Gastroesophageal sphincter (tissue), 4 donors: ENCODE data around the gene COMMD6. TPM values are rescaled to one million over a fixed set of nuclear protein-coding genes. Genes with fewer than 3 reads are reported as not detected.
"Not testable (repeated sequence)": the region's sequence is repeated elsewhere in the genome, so short reads cannot be mapped to it uniquely, and the experiment has no call there.

Experiments
- ATAC-seq: fragments of 150-250 bp; one replicate; pipeline ENCODE4 v1.9.1; 2016; ENCODE audit warnings: mild to moderate bottlenecking, moderate library complexity
- H3K27ac ChIP-seq, 4 donors: fragments of 200-600 bp; sonication (generic) in 3 of 4; 1 replicate in 3 of 4; 2 replicates in 1 of 4; pipeline ENCODE4 v1.5.1; 2016 to 2019
- H3K27me3 ChIP-seq: fragments of 200-600 bp; sonication (generic); one replicate; pipeline ENCODE4 v1.5.1; 2019
- H3K36me3 ChIP-seq, 2 donors: fragments of 200-600 bp; sonication (generic); one replicate each; pipeline ENCODE4 v1.5.1; 2019; ENCODE audit warnings: control low read depth in 1 of 2
- H3K4me1 ChIP-seq, 3 donors: fragments of 200-600 bp; sonication (generic); 1 replicate in 2 of 3; 2 replicates in 1 of 3; pipeline ENCODE4 v1.5.1; 2016 to 2019; ENCODE audit warnings: control low read depth in 2 of 3
- H3K4me3 ChIP-seq, 2 donors: fragments of 200-600 bp; sonication (generic); one replicate each; pipeline ENCODE4 v1.5.1; 2019; ENCODE audit warnings: mild to moderate bottlenecking in 1 of 2, moderate library complexity in 1 of 2
- H3K9me3 ChIP-seq, 3 donors: fragments of 200-600 bp; sonication (generic); one replicate each; pipeline ENCODE4 v1.5.1; 2017 to 2019; ENCODE audit warnings: control low read depth in 2 of 3
- CTCF ChIP-seq, 4 experiments: fragments of 200-600 bp in 2 of 4; fragments of 450-650 bp in 2 of 4; sonication (generic) in 1 of 4; IDR thresholded peaks; one replicate each; pipeline ENCODE4 v1.5.1; 2017 to 2019; ENCODE audit warnings: antibody characterized with exemption in 4 of 4, mild to moderate bottlenecking in 2 of 4, moderate library complexity in 2 of 4
- EP300 ChIP-seq: sonication (generic); formaldehyde crosslinking; IDR thresholded peaks from one replicate; pipeline ENCODE4 v1.6.1; 2017; ENCODE audit warnings: antibody characterized with exemption, mild to moderate bottlenecking
- POLR2A ChIP-seq, 2 donors: fragments of 450-650 bp; IDR thresholded peaks; one replicate each; pipeline ENCODE4 v1.6.1; 2017; ENCODE audit warnings: antibody characterized with exemption in 2 of 2, mild to moderate bottlenecking in 2 of 2, moderate library complexity in 1 of 2
- POLR2AphosphoS5 ChIP-seq: sonication (generic); formaldehyde crosslinking; IDR thresholded peaks from one replicate; pipeline ENCODE4 v1.6.1; 2017; ENCODE audit warnings: antibody characterized with exemption
- WGBS, 2 donors: methylation state at CpG; one replicate each; pipeline ENCODE4 v1.1.5; 2018; ENCODE audit warnings: low coverage in 1 of 2; 5-methylcytosine and 5-hydroxymethylcytosine counted together
- total RNA-seq, 4 donors: library from RNA; depleted of rRNA; stranded (reverse); fragments of >200 nt; gene quantifications; one replicate each; pipeline ENCODE4 v1.1.0, GENCODE V29; 2016

The COMMD6 gene
- total RNA-seq, 4 donors from 2014 or later = 61.3 to 138 (median 107) TPM

- H3K4me3 ChIP-seq = peak within 1 kb of the TSS; percentile 81 to 83
- TF ChIP-seq EP300 (no peak), POLR2AphosphoS5 (peak; percentile 30), POLR2A (IDR thresholded peaks at IDR 0.05) (peak; percentile 50 to 63), CTCF (IDR thresholded peaks at IDR 0.05) (peak; percentile 84 to 88 (median 88))
- WGBS, 2 donors = 0 to 2% methylated on average over 2 to 21 of the region's 74 CpGs
- H3K27me3 ChIP-seq = no peaks in the 10 kb centered on the region
- H3K27ac ChIP-seq = peak within 1 kb of the TSS in 3 of 4 donors; percentile 74 to 86 (median 80)
- no peaks in the 10 kb centered on the region for H3K9me3 ChIP-seq
- H3K36me3 ChIP-seq = peaks cover 0 to 11% of the 10 kb centered on the region in 2 donors
- peaks cover 3 to 19% (median 9%) of the 10 kb centered on the region in 3 donors for H3K4me1 ChIP-seq
- ATAC-seq = peak; percentile 98
Observed at GRCh38 chr13:75549262-75550158, 11.9 kb upstream of the COMMD6 start, which contains the start of gene UCHL3. TSS of gene UCHL3 (plus strand) at chr13:75549791. CDS start at chr13:75549821, 30 bp downstream.

DNA sequence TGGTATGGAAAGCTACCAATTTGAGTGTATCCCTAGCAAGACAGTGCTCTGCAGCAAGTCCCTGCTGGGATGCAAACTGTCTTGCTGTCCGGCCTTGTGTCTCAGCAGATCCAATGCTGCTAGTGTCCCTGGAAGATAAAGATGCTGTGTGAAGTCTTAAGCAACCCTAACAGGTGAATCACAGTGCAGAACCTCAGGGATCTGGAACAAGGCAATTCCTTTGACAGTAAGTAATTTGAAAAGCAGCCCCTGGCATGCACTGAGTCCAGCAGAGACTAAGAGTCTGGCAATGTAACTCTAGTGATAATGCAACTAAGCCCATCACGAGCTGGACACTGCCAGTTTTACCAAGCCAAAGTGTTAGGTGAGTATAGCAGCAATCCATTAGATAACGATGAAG is 10.3 kb upstream of the COMMD6 start:
- Histone ChIP-seq H3K27me3 (no peaks in the 10 kb centered on the region), H3K4me1 (peaks cover 3 to 19% (median 9%) of the 10 kb centered on the region in 3 donors), H3K36me3 (no peaks in the 10 kb centered on the region), H3K9me3 (no peaks in the 10 kb centered on the region), H3K27ac (no peak overlapping the region), H3K4me3 (no peak overlapping the region)
- TF ChIP-seq POLR2AphosphoS5 (no peak), EP300 (no peak), POLR2A (IDR thresholded peaks at IDR 0.05) (no peak), CTCF (IDR thresholded peaks at IDR 0.05) (no peak)
- ATAC-seq = no peak
- WGBS, 2 donors = 85 to 86% methylated on average over 3 of the region's 3 CpGs

GRCh38 chr13:75545386-75545785 is 7.7 kb upstream of the COMMD6 start:
- H3K36me3 ChIP-seq, ATAC-seq, H3K27ac ChIP-seq, H3K4me3 ChIP-seq, H3K27me3 ChIP-seq, H3K9me3 ChIP-seq: not testable (repeated sequence)
- WGBS, 2 donors = 83 to 91% methylated on average over 7 to 12 of the region's 14 CpGs
- peaks cover 2 to 11% (median 3%) of the 10 kb centered on the region in 3 donors for H3K4me1 ChIP-seq

DNA sequence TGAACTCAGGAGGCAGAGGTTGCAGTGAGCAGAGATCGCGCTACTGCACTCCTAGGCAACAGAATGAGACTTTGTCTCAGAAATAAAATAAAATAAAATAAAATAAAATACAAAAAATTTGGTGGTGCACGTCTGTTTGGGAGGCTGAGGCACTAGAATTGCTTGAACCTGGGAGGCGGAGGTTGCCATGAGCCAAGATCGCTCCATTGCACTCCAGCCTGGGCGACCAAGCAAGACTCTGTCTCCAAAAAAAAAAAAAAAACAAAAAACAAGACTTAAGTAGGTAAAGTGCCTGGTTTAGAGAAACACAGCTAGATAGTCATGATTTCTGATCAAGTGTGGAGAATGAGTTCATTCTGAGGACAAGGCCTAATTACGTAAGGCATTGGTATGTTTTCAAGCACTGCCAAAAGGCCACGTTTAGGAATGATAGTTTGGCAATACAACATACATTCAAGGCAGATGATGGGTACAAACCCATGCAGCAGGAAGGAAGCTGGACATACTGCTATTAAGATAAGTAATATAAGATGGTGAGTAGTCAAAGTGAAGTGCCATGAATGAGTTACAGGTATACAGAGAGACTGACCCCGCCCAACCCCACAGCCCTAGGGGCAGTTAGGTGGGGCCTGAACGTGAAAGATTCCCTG is 7.2 kb upstream of the COMMD6 start:
- 60 to 80% methylated on average over 4 to 10 of the region's 10 CpGs for WGBS, 2 donors
- Histone ChIP-seq H3K4me3 (no peak overlapping the region), H3K36me3 (no peaks in the 10 kb centered on the region), H3K4me1 (peaks cover 0 to 7% (median 0%) of the 10 kb centered on the region in 3 donors), H3K9me3 (no peaks in the 10 kb centered on the region), H3K27me3 (no peaks in the 10 kb centered on the region), H3K27ac (no peak overlapping the region)
- no peak for ATAC-seq
- TF ChIP-seq EP300 (no peak), POLR2AphosphoS5 (peak; percentile 70)

GRCh38 chr13:75541961-75542360 is 4.3 kb upstream of the COMMD6 start:
- Histone ChIP-seq H3K9me3 (no peaks in the 10 kb centered on the region), H3K27me3 (no peaks in the 10 kb centered on the region), H3K27ac (no peak overlapping the region), H3K4me1 (peaks cover under 1 to 7% (median under 1%) of the 10 kb centered on the region in 3 donors), H3K4me3 (no peak overlapping the region), H3K36me3 (no peaks in the 10 kb centered on the region)
- WGBS, 2 donors = 100% methylated on average over 1 of the region's 1 CpG; no CpG with 5 or more reads in 1 of the 2 donors
- ATAC-seq = no peak
- TF ChIP-seq POLR2AphosphoS5 (no peak), POLR2A (IDR thresholded peaks at IDR 0.05) (no peak), CTCF (IDR thresholded peaks at IDR 0.05) (no peak), EP300 (no peak)
